Panc1 (cell line): ENCODE results near the gene MIPOL1. TPM values are rescaled to one million over a fixed set of nuclear protein-coding genes. Genes with fewer than 3 reads are reported as not detected.

Experiments
- ATAC-seq: fragments of 200-7000 bp; cut with Tn5 transposase; 2 replicates; pipeline ENCODE4 v1.9.1; 2020; ENCODE audit warnings: mild to moderate bottlenecking, moderate library complexity
- BruUV-seq: library from RNA; stranded (reverse); fragments of 400-500 nt; replicated peaks from 2 replicates; lab custom pipeline; 2021; lab: Mats Ljungman, UMichigan
- CTCF ChIA-PET: fragments of 300-600 bp; sonication (Branson Sonifier 250); formaldehyde crosslinking; loops from one replicate; lab custom pipeline; 2022; ENCODE audit warnings: antibody characterized with exemption; lab: Charles Lee
- POLR2A ChIA-PET: fragments of 300-600 bp; sonication (Branson Sonifier 250); formaldehyde crosslinking; loops from one replicate; lab custom pipeline; 2022; ENCODE audit warnings: antibody characterized with exemption; lab: Charles Lee
- DNase-seq: peaks from one replicate; pipeline ENCODE4 v3.0.0-alpha.2; 2010; ENCODE audit warnings: low read depth, low spot score
- H3K27ac ChIP-seq: 2 replicates; pipeline ENCODE4 v1.5.1; 2011; ENCODE audit warnings: mild to moderate bottlenecking, low read length, inconsistent platforms
- H3K27me3 ChIP-seq: fragments of 200-500 bp; sonication (Bioruptor generic); 2 replicates; pipeline ENCODE4 v1.6.0; 2014; ENCODE audit warnings: low read length, inconsistent platforms; ENCODE audit not compliant: control insufficient read depth, insufficient read depth
- H3K36me3 ChIP-seq: fragments of 200-500 bp; sonication (Bioruptor generic); 2 replicates; pipeline ENCODE4 v1.5.1; 2014; ENCODE audit warnings: inconsistent platforms, mild to moderate bottlenecking, low read length, moderate library complexity; ENCODE audit not compliant: control insufficient read depth, insufficient read depth
- H3K4me1 ChIP-seq: 2 replicates; pipeline ENCODE4 v1.5.1; 2011; ENCODE audit warnings: inconsistent platforms, mild to moderate bottlenecking, low read length, moderate library complexity; ENCODE audit not compliant: control insufficient read depth, insufficient read depth
- H3K4me3 ChIP-seq, 2 experiments: 2 replicates each; pipeline ENCODE4 v1.5.1; 2011 to 2012; ENCODE audit warnings: low read depth in 2 of 2, low read length in 2 of 2, mild to moderate bottlenecking in 2 of 2, inconsistent platforms in 1 of 2, moderate library complexity in 1 of 2
- H3K9me3 ChIP-seq: fragments of 200-500 bp; sonication (Bioruptor generic); 2 replicates; pipeline ENCODE4 v1.5.1; 2014; ENCODE audit warnings: low read depth, mild to moderate bottlenecking, inconsistent platforms, low read length, moderate library complexity; ENCODE audit not compliant: control insufficient read depth, insufficient read depth
- POLR2AphosphoS5 ChIP-seq: IDR thresholded peaks from 2 replicates; pipeline ENCODE4 v1.6.1; 2012; ENCODE audit warnings: mild to moderate bottlenecking, low read depth, low read length, moderate library complexity
- SIN3A ChIP-seq: IDR thresholded peaks from 2 replicates; pipeline ENCODE4 v1.6.1; 2012; ENCODE audit warnings: low read depth, mild to moderate bottlenecking, low read length, moderate library complexity, borderline replicate concordance; ENCODE audit not compliant: insufficient read depth
- TCF7L2 ChIP-seq: IDR thresholded peaks from 2 replicates; pipeline ENCODE4 v1.6.1; 2011; ENCODE audit warnings: mild to moderate bottlenecking, low read depth, low read length, inconsistent platforms
- in situ Hi-C: cut with HindIII; loops from 2 replicates; pipeline ENCODE4 v1.10.0; 2016; ENCODE audit warnings: low sequenced_read_pairs, low pct_unique_long_range_greater_than_20kb
- intact Hi-C: fragments of 100-400 bp; cut with micrococcal nuclease; formaldehyde crosslinking; loops from one replicate; pipeline ENCODE4 v1.10.0; 2022; ENCODE audit not compliant: unreplicated experiment
- total RNA-seq: library from RNA; stranded (reverse); gene quantifications from one replicate; pipeline ENCODE4 v1.2.1, GENCODE V29; 2021; ENCODE audit not compliant: unreplicated experiment
- TF ChIP-seq, protein P1 (sequence below), 2 experiments: IDR thresholded peaks; 2 replicates each; pipeline ENCODE4 v1.6.1; 2011 to 2012; ENCODE audit warnings: low read depth in 2 of 2, control low read depth in 1 of 2, low read length in 1 of 2, mild to moderate bottlenecking in 1 of 2, moderate library complexity in 1 of 2; ENCODE audit not compliant: insufficient read depth in 1 of 2
- TF ChIP-seq, protein P2 (sequence below): fragments of 450-650 bp; IDR thresholded peaks from 2 replicates; pipeline ENCODE4 v1.5.1; 2017; ENCODE audit warnings: mild to moderate bottlenecking

Gene MIPOL1
- total RNA-seq, 1 experiment from 2014 or later: 12.8 TPM

DNA sequence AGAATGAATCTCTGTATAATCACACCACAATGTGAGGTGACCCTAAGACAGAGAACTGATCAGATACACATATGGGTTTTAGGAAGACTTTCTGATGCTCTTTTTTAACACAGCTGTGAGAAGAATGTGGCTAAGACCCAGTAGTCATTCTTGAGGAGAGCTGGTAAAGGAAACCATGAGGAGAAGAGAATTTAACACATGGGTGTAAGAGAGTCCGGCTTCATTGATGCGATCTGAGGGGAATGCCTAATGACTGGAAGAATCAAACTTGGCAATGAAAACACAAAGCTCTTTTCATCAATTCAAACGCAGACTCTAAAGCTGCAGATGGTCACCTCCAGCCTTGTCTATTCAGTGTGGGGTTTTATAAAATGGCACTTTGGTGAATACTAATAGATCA lies 318.0 kb downstream of the MIPOL1 start:
- no peak for TF ChIP-seq SIN3A
- no peak for TF ChIP-seq TCF7L2
- no peak for TF ChIP-seq POLR2AphosphoS5
- TF ChIP-seq, protein P1, sequence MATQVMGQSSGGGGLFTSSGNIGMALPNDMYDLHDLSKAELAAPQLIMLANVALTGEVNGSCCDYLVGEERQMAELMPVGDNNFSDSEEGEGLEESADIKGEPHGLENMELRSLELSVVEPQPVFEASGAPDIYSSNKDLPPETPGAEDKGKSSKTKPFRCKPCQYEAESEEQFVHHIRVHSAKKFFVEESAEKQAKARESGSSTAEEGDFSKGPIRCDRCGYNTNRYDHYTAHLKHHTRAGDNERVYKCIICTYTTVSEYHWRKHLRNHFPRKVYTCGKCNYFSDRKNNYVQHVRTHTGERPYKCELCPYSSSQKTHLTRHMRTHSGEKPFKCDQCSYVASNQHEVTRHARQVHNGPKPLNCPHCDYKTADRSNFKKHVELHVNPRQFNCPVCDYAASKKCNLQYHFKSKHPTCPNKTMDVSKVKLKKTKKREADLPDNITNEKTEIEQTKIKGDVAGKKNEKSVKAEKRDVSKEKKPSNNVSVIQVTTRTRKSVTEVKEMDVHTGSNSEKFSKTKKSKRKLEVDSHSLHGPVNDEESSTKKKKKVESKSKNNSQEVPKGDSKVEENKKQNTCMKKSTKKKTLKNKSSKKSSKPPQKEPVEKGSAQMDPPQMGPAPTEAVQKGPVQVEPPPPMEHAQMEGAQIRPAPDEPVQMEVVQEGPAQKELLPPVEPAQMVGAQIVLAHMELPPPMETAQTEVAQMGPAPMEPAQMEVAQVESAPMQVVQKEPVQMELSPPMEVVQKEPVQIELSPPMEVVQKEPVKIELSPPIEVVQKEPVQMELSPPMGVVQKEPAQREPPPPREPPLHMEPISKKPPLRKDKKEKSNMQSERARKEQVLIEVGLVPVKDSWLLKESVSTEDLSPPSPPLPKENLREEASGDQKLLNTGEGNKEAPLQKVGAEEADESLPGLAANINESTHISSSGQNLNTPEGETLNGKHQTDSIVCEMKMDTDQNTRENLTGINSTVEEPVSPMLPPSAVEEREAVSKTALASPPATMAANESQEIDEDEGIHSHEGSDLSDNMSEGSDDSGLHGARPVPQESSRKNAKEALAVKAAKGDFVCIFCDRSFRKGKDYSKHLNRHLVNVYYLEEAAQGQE (IDR thresholded peaks at IDR 0.05; ENCODE audit: insufficient read depth in 1 of 2, low read depth in 2 of 2, low read length in 1 of 2): no peak
- TF ChIP-seq, protein P2, sequence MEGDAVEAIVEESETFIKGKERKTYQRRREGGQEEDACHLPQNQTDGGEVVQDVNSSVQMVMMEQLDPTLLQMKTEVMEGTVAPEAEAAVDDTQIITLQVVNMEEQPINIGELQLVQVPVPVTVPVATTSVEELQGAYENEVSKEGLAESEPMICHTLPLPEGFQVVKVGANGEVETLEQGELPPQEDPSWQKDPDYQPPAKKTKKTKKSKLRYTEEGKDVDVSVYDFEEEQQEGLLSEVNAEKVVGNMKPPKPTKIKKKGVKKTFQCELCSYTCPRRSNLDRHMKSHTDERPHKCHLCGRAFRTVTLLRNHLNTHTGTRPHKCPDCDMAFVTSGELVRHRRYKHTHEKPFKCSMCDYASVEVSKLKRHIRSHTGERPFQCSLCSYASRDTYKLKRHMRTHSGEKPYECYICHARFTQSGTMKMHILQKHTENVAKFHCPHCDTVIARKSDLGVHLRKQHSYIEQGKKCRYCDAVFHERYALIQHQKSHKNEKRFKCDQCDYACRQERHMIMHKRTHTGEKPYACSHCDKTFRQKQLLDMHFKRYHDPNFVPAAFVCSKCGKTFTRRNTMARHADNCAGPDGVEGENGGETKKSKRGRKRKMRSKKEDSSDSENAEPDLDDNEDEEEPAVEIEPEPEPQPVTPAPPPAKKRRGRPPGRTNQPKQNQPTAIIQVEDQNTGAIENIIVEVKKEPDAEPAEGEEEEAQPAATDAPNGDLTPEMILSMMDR: no peak
- in situ Hi-C loops (no loop called here), intact Hi-C loops (no loop called here)
- Histone ChIP-seq H3K4me1 (no peaks in the 10 kb centered on the region), H3K27me3 (no peaks in the 10 kb centered on the region), H3K9me3 (no peaks in the 10 kb centered on the region), H3K36me3 (no peaks in the 10 kb centered on the region), H3K27ac (no peak overlapping the region), H3K4me3 (no peak overlapping the region)
- CTCF ChIA-PET: no interaction called here
- POLR2A ChIA-PET: interaction anchor here (0.6 kb wide), 1 partner anchor 184 kb away, joined by 6 read pairs; no protein-coding TSS in a partner anchor
- DNase-seq (no peak), ATAC-seq (no peak)
- no TSS peak for BruUV-seq

DNA sequence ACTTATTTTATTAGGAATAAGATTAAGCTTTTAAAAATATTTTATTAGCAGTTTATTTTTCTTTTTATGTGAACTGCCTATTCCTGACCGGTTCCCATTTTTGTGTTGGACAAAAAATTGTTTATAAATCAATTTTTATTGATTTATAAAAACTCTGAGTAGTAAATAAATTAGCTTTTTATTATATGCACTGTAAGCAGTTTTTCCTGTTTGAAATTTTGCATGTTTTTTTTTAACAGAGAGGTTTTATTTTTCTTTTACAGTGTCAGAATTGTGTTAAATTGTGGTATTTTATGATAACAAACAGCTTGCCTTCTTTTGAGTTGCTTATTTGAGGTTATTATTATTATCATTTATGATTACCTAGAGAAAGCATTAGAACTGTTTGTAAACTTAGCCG lies 329.3 kb downstream of the MIPOL1 start:
- no peak for TF ChIP-seq TCF7L2
- CTCF ChIA-PET: no interaction called here
- POLR2A ChIA-PET: no interaction called here
- DNase-seq: no peak
- no peaks in the 10 kb centered on the region for H3K9me3 ChIP-seq
- in situ Hi-C loops: no loop called here
- intact Hi-C loops: no loop called here
- no peak overlapping the region for H3K4me3 ChIP-seq
- H3K27ac ChIP-seq: no peak overlapping the region
- H3K27me3 ChIP-seq: no peaks in the 10 kb centered on the region
- H3K4me1 ChIP-seq: no peaks in the 10 kb centered on the region
- H3K36me3 ChIP-seq: no peaks in the 10 kb centered on the region
- no TSS peak for BruUV-seq
- no peak for ATAC-seq

DNA sequence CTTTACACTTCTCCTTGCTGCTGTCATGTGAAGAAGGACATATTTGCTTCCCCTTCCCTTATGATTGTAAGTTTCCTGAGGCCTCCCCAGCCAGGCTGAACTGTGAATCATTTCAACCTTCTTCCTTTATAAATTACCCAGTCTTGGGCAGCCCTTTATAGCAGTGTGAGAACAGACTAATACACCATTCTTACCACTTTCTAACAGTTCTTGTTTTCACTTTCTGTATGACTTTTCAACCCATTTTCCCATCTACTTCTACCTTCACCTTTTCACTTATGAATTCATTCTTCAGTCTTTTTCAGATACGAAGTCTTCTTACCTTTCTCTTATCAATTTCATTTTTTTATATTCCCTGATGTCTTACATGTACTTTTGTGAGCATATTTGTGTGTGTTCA lies 342.3 kb downstream of the MIPOL1 start:
- ChIA-PET POLR2A (no interaction called here), CTCF (no interaction called here)
- DNase-seq (no peak), ATAC-seq (no peak)
- Histone ChIP-seq H3K4me3 (no peak overlapping the region), H3K36me3 (no peaks in the 10 kb centered on the region), H3K4me1 (no peaks in the 10 kb centered on the region), H3K9me3 (no peaks in the 10 kb centered on the region), H3K27me3 (no peaks in the 10 kb centered on the region), H3K27ac (no peak overlapping the region)
- TF ChIP-seq TCF7L2 (no peak), SIN3A (no peak), POLR2AphosphoS5 (no peak)
- TF ChIP-seq, protein P1 (IDR thresholded peaks at IDR 0.05; ENCODE audit: insufficient read depth in 1 of 2, low read depth in 2 of 2, low read length in 1 of 2): no peak
- TF ChIP-seq, protein P2: no peak
- intact Hi-C loops (no loop called here), in situ Hi-C loops (no loop called here)
- BruUV-seq: no TSS peak
